HPDE6-E6E7 (cell line): ENCODE measurements around the gene NOTCH2.
A peak's percentile ranks its signal among the peaks of the same experiment; 100 is the strongest.

Experiments used
- DNase-seq: peaks from one replicate; pipeline ENCODE4 v3.0.0; 2011; ENCODE audit warnings: missing footprints; ENCODE audit errors: extremely low spot score

NOTCH2 gene

DNA sequence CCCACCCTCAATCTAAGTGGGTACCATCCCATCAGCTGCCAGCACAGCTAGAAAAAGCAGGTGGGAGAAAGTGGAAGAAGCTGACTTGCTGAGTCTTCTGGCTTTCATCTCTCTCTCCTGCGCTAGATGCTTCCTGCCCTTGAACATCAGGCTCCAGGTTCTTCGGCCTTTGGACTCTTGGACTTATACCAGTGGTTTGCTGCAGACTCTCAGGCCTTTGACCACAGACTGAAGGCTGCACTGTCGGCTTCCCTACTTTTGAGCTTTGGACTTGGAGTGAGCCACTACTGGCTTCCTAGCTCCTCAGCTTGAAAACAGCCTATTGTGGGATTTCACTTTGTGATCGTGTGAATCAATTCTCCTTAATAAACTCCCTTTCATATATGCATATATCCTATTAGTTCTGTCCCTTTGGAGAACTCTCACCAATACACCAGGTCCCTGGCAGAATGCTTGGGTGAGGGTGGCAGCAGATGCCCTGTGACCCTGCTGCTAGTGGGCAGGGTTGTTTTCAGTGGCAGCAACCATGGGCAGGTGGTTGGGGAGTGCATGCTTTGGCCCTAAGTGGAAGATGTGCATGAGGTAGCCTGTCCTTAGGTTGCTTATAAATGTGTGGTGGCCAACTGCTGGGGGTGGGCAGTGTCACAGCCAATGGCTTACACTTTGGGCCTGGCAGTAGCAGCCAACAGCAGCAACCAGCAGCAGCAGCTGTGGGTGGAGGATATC lies 162.4 kb downstream of the NOTCH2 start:
- no peak for DNase-seq

DNA sequence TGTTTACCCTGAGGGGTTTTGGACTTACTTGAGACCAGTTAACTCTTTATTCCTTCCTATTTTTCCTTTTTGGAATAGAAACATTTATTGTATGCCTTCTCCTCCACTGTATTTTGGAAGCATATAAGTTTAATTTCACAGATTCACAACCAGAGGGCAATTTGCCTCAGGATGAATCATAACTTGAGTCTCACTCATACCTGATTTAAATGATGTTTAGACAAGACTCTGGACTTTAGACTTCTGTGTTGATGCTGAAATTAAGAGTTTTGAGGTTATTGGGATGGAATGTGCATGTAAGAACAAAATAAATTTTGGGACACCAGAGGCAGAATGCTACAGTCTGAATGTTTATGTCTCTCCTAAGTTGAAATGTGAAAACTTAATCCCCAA lies 166.0 kb downstream of the NOTCH2 start:
- DNase-seq = no peak

GRCh38 chr1:119902775-119903442 lies 166.6 kb downstream of the NOTCH2 start:
- no peak for DNase-seq

DNA sequence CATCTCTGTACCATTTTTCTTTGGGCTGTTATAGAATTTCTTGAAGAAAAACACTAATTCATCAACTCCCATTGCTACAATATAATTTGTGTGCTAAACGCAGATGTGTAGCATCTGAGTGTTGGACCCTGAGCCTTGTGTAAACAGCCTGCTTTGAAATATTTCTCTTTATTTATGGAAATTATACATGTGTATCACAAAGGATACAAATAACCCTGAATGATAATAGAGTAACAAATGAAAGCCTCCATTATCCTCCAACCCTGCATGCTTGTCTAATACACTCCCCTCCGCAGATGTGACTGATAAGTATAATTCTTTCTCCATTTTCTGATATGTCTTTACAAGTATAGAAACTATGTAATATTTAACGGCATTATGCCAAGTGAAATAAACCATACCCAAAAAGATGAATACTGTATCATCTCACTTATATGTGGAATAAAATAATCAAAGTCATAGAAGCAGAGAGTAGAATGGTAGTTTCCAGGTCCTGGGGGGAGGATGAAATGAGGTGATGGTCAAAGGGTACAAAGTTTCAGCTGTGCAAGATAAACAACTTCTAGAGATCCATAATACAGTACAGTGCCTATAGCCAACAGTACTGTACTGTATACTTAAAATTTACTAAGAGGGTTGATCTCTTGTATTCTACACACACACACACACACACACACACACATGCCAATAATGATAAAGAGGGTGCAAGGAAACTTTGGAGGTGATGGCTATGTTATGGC lies 170.3 kb downstream of the NOTCH2 start:
- no peak for DNase-seq

DNA sequence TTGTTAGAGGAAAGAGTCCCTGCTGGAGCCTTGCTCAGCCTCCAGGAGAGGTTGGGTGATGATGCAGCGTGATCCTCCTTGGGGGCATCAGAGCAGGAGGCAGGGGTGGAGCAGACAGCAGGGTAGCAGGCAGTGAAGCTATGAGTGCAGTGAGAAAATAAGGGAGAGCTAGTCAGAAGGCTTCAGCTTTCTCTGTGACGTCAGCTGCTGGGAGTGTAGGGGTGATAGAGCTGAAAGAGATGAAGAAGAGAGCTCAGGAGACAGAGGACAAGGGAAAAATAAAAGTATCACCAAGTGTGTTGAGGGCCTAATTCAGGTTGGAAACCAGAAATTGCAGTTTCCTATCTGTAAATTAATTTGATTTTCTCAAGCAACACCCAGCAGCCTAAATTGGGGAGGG lies 170.9 kb downstream of the NOTCH2 start:
- DNase-seq = no peak

DNA sequence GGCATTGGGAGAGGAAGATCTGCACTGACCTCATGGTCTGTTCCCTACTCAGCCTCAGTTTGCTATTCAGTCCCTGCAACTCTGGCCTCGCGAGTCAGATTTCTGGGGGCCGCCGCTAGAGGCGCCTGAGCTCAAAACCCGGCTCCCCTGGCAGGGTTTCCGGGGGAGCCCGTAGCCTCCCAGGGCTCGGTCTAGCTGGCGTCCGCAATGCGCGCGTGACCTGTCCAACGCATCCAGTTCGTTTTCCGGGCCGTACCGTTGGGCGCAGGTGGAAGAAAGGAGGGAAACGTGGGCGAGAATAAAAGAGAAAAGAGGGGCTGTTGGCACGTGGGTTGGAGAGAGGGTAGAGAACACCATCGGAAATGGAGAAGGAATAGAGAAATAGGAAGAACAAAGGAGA lies 173.2 kb downstream of the NOTCH2 start, which contains the start of gene ADAM30:
ADAM30 (minus strand) TSS at position 213 of the 400 bp plus-strand sequence; CDS start at position 34, 179 bp downstream.
- DNase-seq = no peak

DNA sequence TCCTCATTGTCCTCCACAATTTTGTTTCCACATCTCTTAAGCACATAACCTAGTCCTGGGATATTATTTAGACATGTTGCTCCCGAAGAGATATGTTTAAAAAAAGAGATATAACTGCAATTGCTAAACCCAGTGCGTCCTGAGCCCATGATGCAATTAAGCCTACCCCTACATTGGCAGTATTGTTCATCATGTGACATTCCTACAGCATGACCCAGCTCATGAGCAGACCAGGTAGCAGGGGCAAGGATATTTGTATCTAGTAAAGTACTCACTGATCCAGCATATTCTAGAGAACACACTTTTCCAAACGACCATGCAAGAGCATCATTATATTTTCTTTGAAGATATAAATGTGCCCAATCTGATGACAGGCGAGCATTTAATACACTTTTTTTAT lies 174.4 kb downstream of the NOTCH2 start:
- DNase-seq = no peak

GRCh38 chr1:119893827-119894700 lies 175.4 kb downstream of the NOTCH2 start:
- no peak for DNase-seq

DNA sequence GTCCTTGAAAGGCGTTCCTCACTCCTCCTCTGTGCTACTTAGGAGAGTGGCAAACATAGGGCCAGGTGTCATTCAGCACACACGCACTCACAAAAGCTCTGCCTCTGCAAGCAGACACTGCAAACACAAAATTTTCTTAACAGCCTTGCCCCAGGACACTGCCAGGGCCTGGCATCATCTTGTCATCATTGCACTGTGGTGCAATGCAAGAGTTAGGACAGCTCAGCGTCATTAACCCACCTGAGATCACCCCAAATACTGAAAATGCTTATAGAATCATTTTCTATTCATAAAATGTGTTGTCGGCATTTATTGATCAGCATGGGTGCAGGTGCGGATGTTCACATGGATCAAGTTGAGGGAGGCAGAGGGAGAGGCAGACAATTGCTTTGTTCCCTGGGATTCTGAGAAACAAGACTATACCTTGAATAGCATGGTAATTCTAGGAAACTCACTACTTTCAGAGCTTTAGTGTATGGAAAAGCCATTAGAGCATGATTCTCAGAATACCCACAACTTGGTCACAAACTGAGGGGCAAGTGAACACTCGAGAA lies 176.1 kb downstream of the NOTCH2 start:
- no peak for DNase-seq

GRCh38 chr1:119891386-119891785 lies 178.1 kb downstream of the NOTCH2 start:
- DNase-seq = no peak

- DNase-seq = no peak
Observed at GRCh38 chr1:119888476-119888875, 181.0 kb downstream of the NOTCH2 start.

- no peak for DNase-seq
Observed at GRCh38 chr1:119887427-119887826, 182.0 kb downstream of the NOTCH2 start.

- peak; percentile 46 for DNase-seq
Observed at GRCh38 chr1:119885903-119886783, 183.3 kb downstream of the NOTCH2 start.

DNA sequence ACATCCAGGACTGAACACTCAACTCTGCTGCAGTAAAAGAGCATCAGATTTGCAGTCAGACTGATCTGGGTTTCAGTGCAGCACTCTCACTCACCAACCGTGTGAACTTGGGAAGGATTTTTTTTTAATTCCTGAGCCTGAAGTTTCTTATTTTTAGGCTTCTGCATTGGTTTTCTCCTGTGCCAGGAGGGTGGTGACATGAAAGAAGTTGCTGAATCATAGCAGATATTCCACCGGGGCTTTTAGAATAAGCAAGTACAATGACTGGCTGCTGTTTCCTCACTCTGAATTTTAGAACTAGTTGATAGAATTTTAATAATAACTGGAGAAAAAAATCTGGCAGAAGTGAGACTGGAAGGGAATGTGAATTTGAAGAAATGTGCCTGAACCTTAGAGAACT lies 184.8 kb downstream of the NOTCH2 start:
- no peak for DNase-seq

GRCh38 chr1:119883826-119884225 lies 185.6 kb downstream of the NOTCH2 start:
- DNase-seq = no peak

DNA sequence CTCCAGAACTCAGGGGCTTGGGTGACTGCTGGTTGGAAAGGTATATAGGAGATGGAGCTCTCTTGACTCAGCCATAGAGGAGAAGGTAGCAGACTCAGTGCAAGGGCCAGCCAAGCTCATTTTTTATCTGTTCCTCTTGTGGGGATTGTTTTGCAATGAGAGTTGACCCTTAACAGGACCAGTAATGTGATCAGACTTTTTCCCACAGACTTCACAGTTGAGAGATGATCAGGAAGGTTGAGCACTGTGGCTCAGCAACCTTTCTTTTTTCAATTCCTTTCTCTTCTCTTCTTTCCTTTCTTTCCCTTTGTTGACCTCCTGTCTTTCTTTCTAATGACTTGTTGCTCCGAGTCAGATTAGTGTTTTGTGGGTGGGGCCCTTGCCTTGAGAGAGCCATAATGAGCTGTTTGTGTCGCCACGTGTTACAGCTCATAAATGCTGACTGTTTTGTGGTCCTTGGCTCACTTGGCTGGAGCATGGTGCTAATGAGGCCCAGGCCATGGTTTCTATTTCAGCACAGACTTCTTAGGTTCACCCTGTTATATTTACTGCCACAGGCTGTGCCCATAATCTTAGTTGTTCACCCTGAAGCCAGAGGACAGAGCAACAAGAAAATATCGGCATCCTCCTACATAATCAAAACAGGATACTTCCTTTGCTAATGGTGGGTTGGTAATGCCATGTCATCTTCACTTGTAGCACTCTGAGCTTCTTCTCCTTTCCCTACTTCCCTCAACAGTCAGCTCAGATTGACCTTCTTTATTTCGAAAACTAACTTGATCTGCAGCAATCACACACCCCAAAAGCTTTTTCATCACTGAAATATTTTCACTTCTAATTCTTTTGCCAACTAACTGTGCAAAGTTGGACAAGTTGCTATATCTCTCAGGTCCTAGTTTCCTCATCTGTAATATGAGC lies 187.1 kb downstream of the NOTCH2 start:
- DNase-seq = no peak

DNA sequence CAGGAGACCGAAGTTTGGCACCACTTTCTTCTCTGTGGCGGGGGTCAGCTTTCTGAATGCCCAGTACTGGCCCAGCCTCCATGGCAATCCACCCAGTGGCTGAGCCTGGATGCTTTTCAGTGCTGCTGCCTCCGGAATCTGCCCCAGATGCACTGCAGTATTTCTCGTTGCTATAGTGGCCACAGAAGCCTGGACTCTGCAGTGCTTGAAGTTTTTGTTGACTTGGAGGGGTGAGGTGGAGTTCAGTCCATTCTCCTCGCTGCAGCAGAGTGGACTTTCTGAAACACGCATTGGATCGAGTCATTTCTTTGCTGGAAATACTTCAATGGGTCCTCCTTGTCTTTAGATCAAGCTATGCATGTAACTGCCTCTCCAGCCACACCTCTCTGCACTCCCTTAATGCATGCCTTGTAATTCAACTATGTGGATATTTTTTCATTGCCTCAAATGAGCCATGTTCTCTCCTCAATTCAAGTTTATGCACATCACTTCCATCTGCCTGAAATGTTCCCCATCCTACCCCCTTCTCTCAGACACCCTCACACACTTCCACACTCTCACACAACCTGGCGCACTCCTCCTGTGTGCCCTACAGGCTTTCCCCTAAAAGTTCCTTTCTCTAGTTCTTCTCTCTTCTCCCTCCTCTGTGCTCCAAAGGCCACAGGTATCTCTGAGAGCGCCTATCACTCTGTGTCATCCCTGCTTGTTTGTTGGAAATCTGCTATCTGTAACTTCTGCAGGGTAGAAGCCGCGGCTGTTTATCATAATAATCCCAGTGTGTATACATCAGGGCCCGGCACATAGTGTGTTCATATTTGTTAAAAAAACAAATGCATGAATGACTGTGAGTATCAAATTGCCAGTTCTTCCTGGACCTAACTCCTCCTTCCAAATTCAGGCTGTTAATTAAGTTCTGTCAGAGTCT lies 189.7 kb downstream of the NOTCH2 start:
- DNase-seq = no peak

DNA sequence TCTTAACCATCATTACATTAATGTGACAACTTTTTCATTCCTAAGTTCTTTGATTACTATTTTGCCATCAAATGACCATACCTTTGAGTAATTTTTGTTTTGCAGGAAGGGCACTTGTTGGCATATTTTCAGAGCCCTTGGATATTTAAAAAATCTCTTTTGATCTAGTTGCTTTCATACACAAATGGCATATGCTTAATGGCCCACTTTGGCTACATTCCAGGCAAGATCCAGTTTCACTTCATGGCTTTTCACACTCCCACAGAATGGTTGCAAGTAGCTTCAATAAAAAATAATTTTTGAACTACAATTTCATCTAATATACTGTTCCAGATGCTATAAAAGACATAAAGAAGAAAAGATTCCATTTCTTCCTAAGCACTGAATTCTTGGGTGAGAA lies 191.3 kb downstream of the NOTCH2 start:
- no peak for DNase-seq
